HEK293 (cell line): Measurements from ENCODE around the gene VASN.

Experiments
- CTCF ChIP-seq: fragments of 450-650 bp; formaldehyde crosslinking; IDR thresholded peaks from 2 replicates; pipeline ENCODE4 v1.5.1; 2016; ENCODE audit warnings: missing biosample characterization, missing genetic modification characterization
- REST ChIP-seq: fragments of 450-650 bp; formaldehyde crosslinking; IDR thresholded peaks from 2 replicates; pipeline ENCODE4 v1.5.1; 2016; ENCODE audit warnings: missing biosample characterization, missing genetic modification characterization
- TRIM28 ChIP-seq: IDR thresholded peaks from 2 replicates; pipeline ENCODE4 v1.6.1; 2011; ENCODE audit warnings: low read length, control low read depth, borderline replicate concordance
- ZBTB49 ChIP-seq: fragments of 450-650 bp; formaldehyde crosslinking; IDR thresholded peaks from 2 replicates; pipeline ENCODE4 v1.5.1; 2016; ENCODE audit warnings: missing biosample characterization, missing genetic modification characterization, low read depth
- ZNF239 ChIP-seq: fragments of 450-650 bp; formaldehyde crosslinking; IDR thresholded peaks from 2 replicates; pipeline ENCODE4 v1.5.1; 2016; ENCODE audit warnings: missing biosample characterization, missing genetic modification characterization
- ZNF248 ChIP-seq: fragments of 450-650 bp; formaldehyde crosslinking; IDR thresholded peaks from 2 replicates; pipeline ENCODE4 v1.5.1; 2017; ENCODE audit warnings: missing biosample characterization, missing genetic modification characterization
- ZNF274 ChIP-seq, 2 experiments: fragments of 200-500 bp in 1 of 2; fragments of 450-650 bp in 1 of 2; sonication (Bioruptor generic) in 1 of 2; formaldehyde crosslinking in 1 of 2; IDR thresholded peaks; 2 replicates each; pipeline versions ENCODE4 v1.5.1 to v1.6.1; 2014 to 2016; ENCODE audit warnings: borderline replicate concordance in 1 of 2, inconsistent platforms in 1 of 2, low read length in 1 of 2, missing biosample characterization in 1 of 2, missing genetic modification characterization in 1 of 2
- ZNF341 ChIP-seq: fragments of 450-650 bp; formaldehyde crosslinking; IDR thresholded peaks from 2 replicates; pipeline ENCODE4; 2016; ENCODE audit warnings: low read depth, missing biosample characterization, missing genetic modification characterization
- ZNF639 ChIP-seq: fragments of 450-650 bp; formaldehyde crosslinking; IDR thresholded peaks from 2 replicates; pipeline ENCODE4 v1.5.1; 2016; ENCODE audit warnings: missing biosample characterization, missing genetic modification characterization
- ZNF660 ChIP-seq: fragments of 450-650 bp; IDR thresholded peaks from 2 replicates; pipeline ENCODE4 v1.5.1; 2018; ENCODE audit warnings: missing biosample characterization, mild to moderate bottlenecking, missing genetic modification characterization
- ZNF777 ChIP-seq: fragments of 450-650 bp; formaldehyde crosslinking; IDR thresholded peaks from 2 replicates; pipeline ENCODE4 v1.5.1; 2017; ENCODE audit warnings: missing biosample characterization, missing genetic modification characterization, borderline replicate concordance

- no peak for TF ChIP-seq ZNF239 (tag by site-specific recombination)
- TF ChIP-seq REST (tag by site-specific recombination), result no peak
- TF ChIP-seq CTCF (tag by site-specific recombination), result no peak
- no peak for TF ChIP-seq ZNF341
- no peak for TF ChIP-seq ZNF639
- TF ChIP-seq ZBTB49 (tag by site-specific recombination), result no peak
- no peak for TF ChIP-seq ZNF660
- TF ChIP-seq ZNF248, result no peak
- TF ChIP-seq ZNF777 (tag by site-specific recombination), result no peak
- no peak for TF ChIP-seq ZNF274 (IDR thresholded peaks at IDR 0.05; ENCODE audit: low read length)
- TF ChIP-seq ZNF274 (tag by site-specific recombination; IDR thresholded peaks at IDR 0.05; ENCODE audit: borderline replicate concordance), result no peak
- TF ChIP-seq TRIM28, result no peak
These were observed 12.9 kb downstream of the VASN start for GRCh38 chr16:4384509-4384942.
